Left hindlimb (tissue), 1 donor: ENCODE measurements around the gene MYO5B.
A peak's percentile ranks its signal among the peaks of the same experiment; 100 is the strongest.
"Not testable (repeated sequence)": the region's sequence is repeated elsewhere in the genome, so short reads cannot be mapped to it uniquely, and the experiment has no call there.

ENCODE experiments used
- DNase-seq: peaks from one replicate; pipeline ENCODE4 v3.0.0-alpha.2; 2018

MYO5B gene

GRCh38 chr18:49814147-49814499 lies 380.8 kb downstream of the MYO5B start:
- no peak for DNase-seq

GRCh38 chr18:49813319-49814146 lies 381.4 kb downstream of the MYO5B start, which contains the start of gene ACAA2:
TSS of gene ACAA2 (minus strand) at chr18:49813533. CDS start at chr18:49813484, 49 bp downstream.
- DNase-seq, result peak; percentile 91

GRCh38 chr18:49813069-49813318 lies 382.0 kb downstream of the MYO5B start:
- peak; percentile 63 for DNase-seq

GRCh38 chr18:49812286-49813068 lies 382.5 kb downstream of the MYO5B start:
- peak; percentile 41 for DNase-seq

- no peak for DNase-seq
These were observed 383.6 kb downstream of the MYO5B start for GRCh38 chr18:49811151-49811938.

GRCh38 chr18:49808553-49809191 lies 386.3 kb downstream of the MYO5B start:
- not testable (repeated sequence) for DNase-seq

GRCh38 chr18:49804096-49804495 lies 390.9 kb downstream of the MYO5B start:
- DNase-seq, result no peak

- DNase-seq, result no peak
These were observed 392.3 kb downstream of the MYO5B start for GRCh38 chr18:49802623-49803022.

GRCh38 chr18:49800491-49800890 lies 394.5 kb downstream of the MYO5B start:
- DNase-seq, result not testable (repeated sequence)

GRCh38 chr18:49799806-49800205 lies 395.1 kb downstream of the MYO5B start:
- DNase-seq, result not testable (repeated sequence)

- DNase-seq, result no peak
These were observed 396.9 kb downstream of the MYO5B start for GRCh38 chr18:49798001-49798400.

- no peak for DNase-seq
These were observed 399.1 kb downstream of the MYO5B start for GRCh38 chr18:49795612-49796552.

- no peak for DNase-seq
These were observed 400.2 kb downstream of the MYO5B start for GRCh38 chr18:49794743-49795142.

GRCh38 chr18:49789560-49790134 lies 405.3 kb downstream of the MYO5B start:
- DNase-seq, result not testable (repeated sequence)

GRCh38 chr18:49788327-49788898 lies 406.5 kb downstream of the MYO5B start:
- DNase-seq, result no peak

- no peak for DNase-seq
These were observed 408.8 kb downstream of the MYO5B start for GRCh38 chr18:49786019-49786720.

- no peak for DNase-seq
These were observed 410.3 kb downstream of the MYO5B start for GRCh38 chr18:49784427-49785185.

- not testable (repeated sequence) for DNase-seq
These were observed 411.3 kb downstream of the MYO5B start for GRCh38 chr18:49783631-49784030.

GRCh38 chr18:49778826-49779465 lies 416.0 kb downstream of the MYO5B start:
- no peak for DNase-seq
